Fibroblast of the aortic adventitia (primary cell): ENCODE measurements around the gene RLN3. TPM values are rescaled to one million over a fixed set of nuclear protein-coding genes. Genes with fewer than 3 reads are reported as not detected.

Experiments
- DNase-seq: peaks from one replicate; pipeline ENCODE4 v3.0.0-alpha.2; 2010; ENCODE audit warnings: low read depth
- H3K4me3 ChIP-seq: 2 replicates; pipeline ENCODE4 v1.5.1; 2011; ENCODE audit warnings: low read depth, mild to moderate bottlenecking, control low read depth, low read length, moderate library complexity
- total RNA-seq: library from RNA; depleted of rRNA; stranded (reverse); fragments of >200 nt; gene quantifications from 2 replicates; pipeline ENCODE4 v1.2.3, GENCODE V29; 2012; ENCODE audit warnings: low replicate concordance
- TF ChIP-seq, protein P1 (sequence below): IDR thresholded peaks from 2 replicates; pipeline ENCODE4 v1.5.1; 2011; ENCODE audit warnings: mild to moderate bottlenecking, low read length, control low read depth, inconsistent platforms; ENCODE audit not compliant: insufficient read depth

RLN3 gene
- total RNA-seq, 1 donor = not detected

DNA sequence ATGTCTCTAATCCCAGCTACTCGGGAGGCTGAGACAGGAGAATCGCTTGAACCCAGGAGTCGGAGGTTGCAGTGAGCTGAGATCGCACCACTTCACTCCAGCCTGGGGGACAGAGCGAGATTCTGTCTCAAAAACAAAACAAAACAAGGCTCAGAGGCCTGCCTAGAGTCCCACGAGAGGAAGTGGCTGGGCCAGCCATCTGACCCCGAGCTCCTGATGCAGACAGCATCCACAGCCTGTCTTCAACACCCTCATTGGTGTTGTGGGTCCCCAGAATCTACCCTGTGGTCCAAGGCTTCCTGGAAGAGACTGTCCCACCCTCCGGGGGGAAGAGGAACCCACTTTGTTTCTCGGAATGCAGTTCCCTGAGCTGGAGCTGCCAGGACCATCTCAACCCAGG lies 46.5 kb upstream of the RLN3 start:
- TF ChIP-seq, protein P1, sequence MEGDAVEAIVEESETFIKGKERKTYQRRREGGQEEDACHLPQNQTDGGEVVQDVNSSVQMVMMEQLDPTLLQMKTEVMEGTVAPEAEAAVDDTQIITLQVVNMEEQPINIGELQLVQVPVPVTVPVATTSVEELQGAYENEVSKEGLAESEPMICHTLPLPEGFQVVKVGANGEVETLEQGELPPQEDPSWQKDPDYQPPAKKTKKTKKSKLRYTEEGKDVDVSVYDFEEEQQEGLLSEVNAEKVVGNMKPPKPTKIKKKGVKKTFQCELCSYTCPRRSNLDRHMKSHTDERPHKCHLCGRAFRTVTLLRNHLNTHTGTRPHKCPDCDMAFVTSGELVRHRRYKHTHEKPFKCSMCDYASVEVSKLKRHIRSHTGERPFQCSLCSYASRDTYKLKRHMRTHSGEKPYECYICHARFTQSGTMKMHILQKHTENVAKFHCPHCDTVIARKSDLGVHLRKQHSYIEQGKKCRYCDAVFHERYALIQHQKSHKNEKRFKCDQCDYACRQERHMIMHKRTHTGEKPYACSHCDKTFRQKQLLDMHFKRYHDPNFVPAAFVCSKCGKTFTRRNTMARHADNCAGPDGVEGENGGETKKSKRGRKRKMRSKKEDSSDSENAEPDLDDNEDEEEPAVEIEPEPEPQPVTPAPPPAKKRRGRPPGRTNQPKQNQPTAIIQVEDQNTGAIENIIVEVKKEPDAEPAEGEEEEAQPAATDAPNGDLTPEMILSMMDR = no peak
- H3K4me3 ChIP-seq = no peak overlapping the region
- DNase-seq = no peak

DNA sequence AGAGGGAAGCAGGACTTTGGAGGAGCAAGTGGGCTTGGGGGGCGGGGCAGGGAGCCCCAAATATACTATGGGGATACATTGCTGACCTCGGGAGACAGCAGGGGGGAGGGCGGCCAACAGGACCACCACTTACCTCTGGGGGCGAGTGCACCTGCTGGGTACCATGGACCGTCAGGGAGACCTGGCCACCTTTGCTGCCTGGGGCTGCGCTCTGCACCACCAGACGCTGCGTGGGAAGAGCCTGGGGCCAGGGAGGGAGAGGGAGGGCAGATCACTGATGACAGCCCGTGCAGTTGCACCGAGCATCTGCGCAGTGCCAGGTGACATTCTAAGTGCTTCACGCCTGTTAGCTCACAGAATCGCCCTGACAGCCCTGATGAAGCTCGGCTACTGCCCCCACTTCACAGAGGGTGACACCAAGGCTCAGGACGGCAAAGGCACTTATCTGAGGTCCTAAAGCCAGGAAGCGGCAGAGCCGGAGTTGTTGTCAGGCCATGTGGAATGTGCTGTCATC lies 45.9 kb upstream of the RLN3 start:
- no peak for DNase-seq
- H3K4me3 ChIP-seq = no peak overlapping the region

DNA sequence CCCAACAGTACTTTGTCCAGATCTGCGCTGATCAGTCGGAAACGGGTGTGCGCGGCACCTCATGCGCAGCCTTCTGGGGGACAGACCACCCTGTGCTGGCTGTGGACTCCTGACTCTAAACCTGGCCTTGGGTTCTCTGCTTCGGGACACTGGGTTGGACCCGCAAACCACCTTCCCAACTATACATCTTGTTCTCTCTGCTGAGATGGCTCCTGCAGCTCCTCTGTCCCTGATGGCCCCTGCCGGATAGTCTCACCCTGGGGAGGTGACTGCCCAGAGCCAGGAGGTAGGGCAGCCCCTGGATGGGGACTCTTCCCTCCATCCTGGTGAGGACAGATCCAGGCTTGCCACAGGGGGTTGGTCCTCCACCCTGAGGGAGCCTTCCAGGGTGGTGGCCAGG lies 45.2 kb upstream of the RLN3 start:
- no peak overlapping the region for H3K4me3 ChIP-seq
- DNase-seq = no peak
- TF ChIP-seq, protein P1 = no peak

More for the DNA sequence above, 45.9 kb upstream of the RLN3 start:
- TF ChIP-seq, protein P1 = no peak

DNA sequence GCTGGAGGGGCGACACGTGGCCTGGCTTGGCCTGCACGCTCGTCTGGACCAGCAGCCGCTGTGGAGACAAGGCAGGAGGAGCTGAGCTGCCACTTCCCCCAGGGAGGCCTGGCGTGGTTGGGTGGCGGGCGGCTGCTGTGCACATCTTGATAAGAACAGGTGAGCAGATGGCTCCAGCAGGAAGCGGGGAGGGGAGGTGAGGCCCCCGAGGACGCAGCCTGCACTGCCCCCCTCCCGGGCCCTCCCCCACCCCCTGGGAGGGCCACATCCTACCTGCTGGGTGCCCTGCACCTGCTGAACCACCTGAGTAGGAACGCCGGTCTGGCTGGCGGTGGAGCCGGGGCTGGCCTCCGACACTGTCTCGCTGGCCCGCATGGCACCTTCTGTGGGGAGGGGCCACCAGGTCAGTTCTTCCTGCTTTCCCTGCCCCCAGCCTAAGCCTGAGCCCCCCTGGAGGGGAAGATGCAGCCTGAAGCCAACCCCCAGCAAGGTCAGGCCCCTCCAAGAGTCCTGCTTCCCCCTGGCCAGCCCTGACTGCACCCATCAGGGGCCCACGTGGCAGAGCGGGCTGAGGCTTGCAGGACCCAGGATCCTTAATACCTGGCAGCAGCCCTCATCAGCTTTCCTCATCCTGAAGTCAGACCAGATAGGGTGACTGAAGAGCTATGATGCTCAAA lies 44.6 kb upstream of the RLN3 start:
- no peak overlapping the region for H3K4me3 ChIP-seq
- no peak for DNase-seq
- TF ChIP-seq, protein P1 = no peak

DNA sequence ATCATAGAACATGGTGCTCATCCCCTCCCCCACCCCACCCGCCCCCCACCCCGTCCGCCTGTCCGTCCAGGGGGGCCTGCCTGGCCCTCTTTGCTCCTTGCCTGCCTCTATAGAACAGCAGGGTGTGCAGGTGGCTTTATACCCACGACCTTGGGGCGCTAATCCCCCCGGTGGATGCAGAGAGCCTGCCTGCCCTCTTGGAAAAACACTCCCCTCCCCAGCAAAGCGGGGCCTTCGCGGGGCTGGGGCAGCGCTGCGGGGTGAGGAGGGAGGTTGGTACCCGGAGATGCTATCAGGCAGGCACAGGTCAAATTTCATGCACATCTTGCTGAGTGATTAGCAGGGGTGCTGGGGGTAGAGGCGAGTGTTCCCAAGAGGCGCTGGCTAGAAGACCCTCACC lies 43.8 kb upstream of the RLN3 start:
- TF ChIP-seq, protein P1 = no peak
- DNase-seq = no peak
- H3K4me3 ChIP-seq = no peak overlapping the region

DNA sequence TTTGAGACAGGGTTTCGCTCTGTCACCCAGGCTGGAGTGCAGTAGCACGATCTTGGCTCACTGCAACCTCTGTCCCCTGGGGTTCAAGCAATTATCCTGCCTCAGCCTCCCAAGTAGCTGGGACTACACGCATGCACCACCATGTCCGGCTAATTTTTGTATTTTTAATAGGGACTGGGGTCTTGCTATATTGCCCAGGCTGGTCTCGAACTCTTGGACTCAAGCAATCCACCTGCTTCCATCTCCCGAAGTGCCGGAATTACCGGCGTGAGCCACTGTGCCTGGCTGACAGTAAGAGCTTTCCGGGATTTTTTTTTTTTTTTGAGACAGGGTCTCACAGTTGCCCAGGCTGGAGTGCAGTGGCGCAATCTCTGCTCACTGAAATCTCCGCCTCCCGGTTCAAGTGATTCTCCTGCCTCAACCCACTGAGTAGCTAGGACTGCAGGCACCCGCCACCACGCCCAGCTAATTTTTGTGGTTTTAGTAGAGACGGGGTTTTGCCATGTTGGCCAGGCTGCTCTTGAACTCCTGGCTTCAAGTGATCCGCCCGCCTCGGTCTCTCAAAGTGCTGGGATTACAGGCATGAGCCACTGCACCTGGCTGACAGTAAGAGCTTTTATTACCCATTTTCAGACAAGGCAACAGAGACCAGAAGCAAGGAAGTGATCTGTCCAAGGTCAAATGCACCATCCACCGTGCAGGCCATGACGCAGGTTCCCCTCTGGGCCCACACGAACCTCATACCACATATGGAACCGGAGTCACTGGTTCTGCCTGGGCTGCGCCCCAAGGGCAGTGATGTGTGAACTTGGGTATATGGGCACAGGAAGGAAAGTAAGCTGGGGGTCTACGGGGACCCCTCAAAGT lies 42.8 kb upstream of the RLN3 start:
- no peak for DNase-seq
- TF ChIP-seq, protein P1 = no peak
- H3K4me3 ChIP-seq = no peak overlapping the region
